Measurements from ENCODE around the gene UBN2. TPM values are rescaled to one million over a fixed set of nuclear protein-coding genes. Genes with fewer than 3 reads are reported as not detected.

UBN2 gene
- total RNA-seq, 1 experiment from 2014 or later, result 14.8 TPM

- RAD21 ChIA-PET (ENCODE audit: low non-redundant PET in 1 of 2, low total read pairs in 2 of 2, uncharacterized antibody in 2 of 2, unreplicated experiment in 2 of 2), result no interaction called here
- intact Hi-C loops (cut with micrococcal nuclease), result no loop called here
- no TSS peak for BruUV-seq (replicated peaks)
These were observed 15.5 kb downstream of the UBN2 start for GRCh38 chr7:139246494-139246893.

GRCh38 chr7:139246905-139247304 lies 15.9 kb downstream of the UBN2 start:
- Histone ChIP-seq H3K9me3 (ENCODE audit: control insufficient read depth in 1 of 2, insufficient read depth in 1 of 2, low read depth in 1 of 2, low read length in 2 of 2) (no peaks in the 10 kb centered on the region), H3K27ac (ENCODE audit: low read depth, low read length) (no peak overlapping the region), H3K27me3 (ENCODE audit: insufficient read depth, low read length) (no peaks in the 10 kb centered on the region), H3K4me3 (replicated peaks in 1 of 2; ENCODE audit: low read depth in 1 of 2, low read length in 2 of 2) (no peak overlapping the region), H3K4me2 (ENCODE audit: low read length) (no peak overlapping the region), H3K9ac (ENCODE audit: low read length) (no peak overlapping the region), H3K9me2 (ENCODE audit: insufficient read depth) (no peaks in the 10 kb centered on the region), H4K20me1 (ENCODE audit: insufficient read depth) (no peaks in the 10 kb centered on the region), H3K79me2 (ENCODE audit: insufficient read depth, low read length) (no peaks in the 10 kb centered on the region), H2AFZ (ENCODE audit: low read depth, low read length, poor library complexity, severe bottlenecking) (no peak overlapping the region), H3K4me1 (ENCODE audit: control insufficient read depth in 1 of 2, insufficient read depth in 2 of 2, low read length in 2 of 2) (no peaks in the 10 kb centered on the region), H3K36me3 (ENCODE audit: control insufficient read depth in 1 of 2, insufficient read depth in 2 of 2, low read length in 2 of 2) (peaks cover 0 to 7% of the 10 kb centered on the region in 2 experiments; a peak in 1 of 4 replicates)
- CTCF ChIA-PET, result no interaction called here
- ATAC-seq (no peak), DNase-seq (ENCODE audit: low read depth, low spot score) (no peak)
- RAD21 ChIA-PET (ENCODE audit: low non-redundant PET in 1 of 2, low total read pairs in 2 of 2, uncharacterized antibody in 2 of 2, unreplicated experiment in 2 of 2), result no interaction called here
- intact Hi-C loops (cut with micrococcal nuclease), result no loop called here
- BruUV-seq (replicated peaks), result no TSS peak
- POLR2A ChIA-PET, result no interaction called here
- TF ChIP-seq JUND (IDR thresholded peaks at IDR 0.05), result no peak

More at GRCh38 chr7:139246494-139246893, 15.5 kb downstream of the UBN2 start:
- CTCF ChIA-PET, result no interaction called here
- no peaks in the 10 kb centered on the region for H3K9me3 ChIP-seq (ENCODE audit: control insufficient read depth in 1 of 2, insufficient read depth in 1 of 2, low read depth in 1 of 2, low read length in 2 of 2)
- H3K4me2 ChIP-seq (ENCODE audit: low read length), result no peak overlapping the region
- no peak overlapping the region for H2AFZ ChIP-seq (ENCODE audit: low read depth, low read length, poor library complexity, severe bottlenecking)
- H3K36me3 ChIP-seq (ENCODE audit: control insufficient read depth in 1 of 2, insufficient read depth in 2 of 2, low read length in 2 of 2), result peaks cover under 1 to 6% of the 10 kb centered on the region in 2 experiments; a peak in 1 of 4 replicates
- H3K9me2 ChIP-seq (ENCODE audit: insufficient read depth), result no peaks in the 10 kb centered on the region
- H3K4me1 ChIP-seq (ENCODE audit: control insufficient read depth in 1 of 2, insufficient read depth in 2 of 2, low read length in 2 of 2), result no peaks in the 10 kb centered on the region
- DNase-seq (ENCODE audit: low read depth, low spot score) (no peak), ATAC-seq (no peak)
- no peaks in the 10 kb centered on the region for H3K27me3 ChIP-seq (ENCODE audit: insufficient read depth, low read length)
- no peak overlapping the region for H3K27ac ChIP-seq (ENCODE audit: low read depth, low read length)
- POLR2A ChIA-PET, result no interaction called here
- H4K20me1 ChIP-seq (ENCODE audit: insufficient read depth), result no peaks in the 10 kb centered on the region
- no peak overlapping the region for H3K9ac ChIP-seq (ENCODE audit: low read length)
- H3K79me2 ChIP-seq (ENCODE audit: insufficient read depth, low read length), result no peaks in the 10 kb centered on the region
- TF ChIP-seq CTCF (IDR thresholded peaks at IDR 0.05 in 2 of 3, conservative IDR thresholded peaks at IDR 0.05 in 1 of 3; ENCODE audit: borderline replicate concordance in 1 of 3, insufficient read depth in 1 of 3, low read depth in 2 of 3, low read length in 2 of 3), result no peak
- TF ChIP-seq EZH2 (IDR thresholded peaks at IDR 0.05), result no peak
- no peak overlapping the region for H3K4me3 ChIP-seq (replicated peaks in 1 of 2; ENCODE audit: low read depth in 1 of 2, low read length in 2 of 2)
